Stomach (tissue), 4 donors: ENCODE data around the gene CHD9NB.

Source experiments
- CTCF ChIP-seq, 7 experiments: fragments of 450-650 bp in 4 of 7; fragments of 200-600 bp in 3 of 7; sonication (generic) in 3 of 7; IDR thresholded peaks; one replicate each; pipeline ENCODE4 v1.5.1; 2016 to 2019; ENCODE audit warnings: antibody characterized with exemption in 7 of 7, control low read depth in 2 of 7, mild to moderate bottlenecking in 1 of 7
- EP300 ChIP-seq: sonication (generic); formaldehyde crosslinking; IDR thresholded peaks from one replicate; pipeline ENCODE4 v1.6.1; 2017; ENCODE audit warnings: antibody characterized with exemption
- POLR2A ChIP-seq, 4 donors: fragments of 450-650 bp; IDR thresholded peaks; one replicate each; pipeline ENCODE4 v1.6.1; 2016; ENCODE audit warnings: antibody characterized with exemption in 4 of 4, control low read depth in 2 of 4, mild to moderate bottlenecking in 1 of 4, moderate library complexity in 1 of 4
- POLR2AphosphoS5 ChIP-seq, 3 donors: sonication (generic); formaldehyde crosslinking; IDR thresholded peaks; one replicate each; pipeline ENCODE4 v1.6.1; 2016; ENCODE audit warnings: antibody characterized with exemption in 3 of 3

DNA sequence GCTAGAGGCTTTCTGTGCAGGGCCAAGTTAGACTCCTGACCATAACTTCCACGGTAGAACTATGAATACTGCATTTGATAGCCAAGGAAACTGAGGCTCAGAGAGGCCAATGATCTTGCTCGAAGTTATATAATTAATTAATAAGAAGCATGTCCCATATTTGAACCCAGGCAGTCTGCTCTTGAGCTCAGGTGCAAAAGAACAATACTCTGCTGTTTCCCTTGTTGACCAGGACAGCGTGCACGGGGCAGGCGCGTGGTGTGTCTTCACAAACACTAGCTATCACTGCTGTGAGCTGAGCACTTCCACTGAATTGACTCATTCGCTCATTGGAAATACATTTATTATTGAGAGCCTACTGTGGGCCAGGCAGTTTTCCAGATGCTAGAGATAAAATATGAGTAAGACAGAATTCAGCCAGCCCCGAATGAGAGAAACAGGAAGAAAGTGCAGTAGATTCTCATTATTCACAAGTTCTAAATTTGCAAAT, 3.7 kb upstream of the CHD9NB start:
- TF ChIP-seq CTCF (IDR thresholded peaks at IDR 0.05) (no peak), POLR2AphosphoS5 (IDR thresholded peaks at IDR 0.05) (no peak), POLR2A (IDR thresholded peaks at IDR 0.05) (no peak), EP300 (no peak)
